Endometrial microvascular endothelial cells (primary cell): ENCODE results near the gene NAALADL2. TPM values are rescaled to one million over a fixed set of nuclear protein-coding genes. Genes with fewer than 3 reads are reported as not detected.
"Not testable (repeated sequence)": the region's sequence is repeated elsewhere in the genome, so short reads cannot be mapped to it uniquely, and the experiment has no call there.

Source experiments
- in situ Hi-C: cut with HindIII; loops from 2 replicates; pipeline ENCODE4 v1.10.0; 2017; ENCODE audit warnings: low sequenced_read_pairs, low pct_unique_long_range_greater_than_20kb; ENCODE audit errors: inconsistent ontology term
- total RNA-seq: library from RNA; depleted of rRNA; stranded (reverse); fragments of >200 nt; gene quantifications from one replicate; pipeline ENCODE4 v1.2.3, GENCODE V29; 2015; ENCODE audit errors: inconsistent ontology term

The NAALADL2 gene
- total RNA-seq, 1 donor from 2014 or later: not detected

DNA sequence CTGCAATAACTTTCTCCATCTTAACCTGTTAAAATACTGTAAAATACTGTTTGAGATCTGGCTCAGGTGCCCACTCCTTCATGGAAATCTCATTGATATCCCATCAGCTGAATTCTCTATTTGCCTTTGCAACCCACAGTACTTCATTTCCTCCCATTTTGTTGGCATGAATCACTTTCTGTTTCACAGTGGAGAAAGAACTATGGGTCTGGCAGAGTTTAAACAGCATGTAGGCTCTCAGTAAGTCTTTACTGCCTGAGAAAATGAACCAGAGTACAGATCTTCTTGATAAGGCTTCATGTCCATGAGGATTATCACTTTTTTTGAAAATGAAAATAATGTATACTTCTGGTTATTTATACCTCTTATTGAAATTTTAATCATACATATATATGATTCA is 245.9 kb downstream of the NAALADL2 start:
- in situ Hi-C loops: no loop called here

DNA sequence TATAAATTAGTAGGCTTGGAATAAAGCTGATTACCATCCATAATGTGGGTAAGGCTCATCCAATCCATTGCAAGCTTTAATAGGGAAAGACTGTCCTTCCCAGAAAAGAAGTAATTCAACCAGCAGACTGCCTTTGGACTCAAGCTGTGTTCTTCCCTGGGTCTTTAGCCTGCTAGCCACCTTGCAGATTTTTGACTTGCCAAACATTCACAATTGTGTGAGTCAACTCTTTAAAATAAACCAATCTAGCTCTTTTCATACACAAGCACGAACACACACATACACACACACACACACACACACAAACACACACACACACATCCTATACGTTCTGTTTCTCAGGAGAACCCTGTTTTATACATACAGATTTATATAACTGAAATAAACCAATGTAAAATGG is 248.1 kb downstream of the NAALADL2 start:
- in situ Hi-C loops: no loop called here

DNA sequence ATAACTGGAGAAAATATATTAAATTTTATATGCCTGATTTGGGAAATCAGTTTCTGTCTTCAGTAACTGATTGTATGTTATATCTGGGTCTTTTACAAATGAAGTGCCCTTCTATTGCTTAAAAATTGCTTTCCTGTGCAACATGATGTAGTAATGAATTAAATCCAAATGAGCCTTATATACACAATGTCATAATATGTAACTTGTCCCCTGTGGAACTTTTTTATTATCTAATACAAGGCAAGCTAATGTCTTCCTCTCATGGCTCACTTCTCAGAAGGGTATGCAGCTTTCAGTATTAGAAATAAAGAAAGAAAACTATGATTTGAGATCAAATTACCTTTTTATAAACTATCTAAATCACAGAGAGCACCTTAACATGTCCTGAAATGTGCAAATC is 248.9 kb downstream of the NAALADL2 start:
- in situ Hi-C loops: no loop called here

DNA sequence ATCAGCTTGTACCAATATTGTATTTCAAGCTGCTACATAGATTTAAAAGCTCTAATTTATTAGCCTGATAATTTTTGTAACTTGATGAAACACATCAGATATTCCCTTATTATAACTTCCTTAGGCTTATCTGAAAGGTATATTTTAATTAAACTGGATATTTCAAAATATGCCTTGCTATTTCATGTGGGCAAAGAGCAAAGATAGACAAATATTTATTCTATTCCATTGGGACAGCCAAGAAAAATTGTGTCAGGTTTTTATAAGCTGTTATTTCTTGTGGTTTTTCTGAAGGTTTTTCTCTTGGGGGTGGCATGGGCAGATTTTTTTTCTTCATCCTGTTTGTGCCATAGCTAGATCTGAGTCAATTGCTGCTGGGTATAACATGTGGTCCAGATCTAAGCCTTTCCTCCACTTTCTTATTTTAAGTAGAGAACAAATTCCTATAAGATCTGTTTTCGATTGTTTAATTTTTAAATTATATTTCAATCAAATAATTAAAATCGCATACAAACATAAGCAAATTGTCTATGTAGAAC is 249.5 kb downstream of the NAALADL2 start:
- in situ Hi-C loops: no loop called here

DNA sequence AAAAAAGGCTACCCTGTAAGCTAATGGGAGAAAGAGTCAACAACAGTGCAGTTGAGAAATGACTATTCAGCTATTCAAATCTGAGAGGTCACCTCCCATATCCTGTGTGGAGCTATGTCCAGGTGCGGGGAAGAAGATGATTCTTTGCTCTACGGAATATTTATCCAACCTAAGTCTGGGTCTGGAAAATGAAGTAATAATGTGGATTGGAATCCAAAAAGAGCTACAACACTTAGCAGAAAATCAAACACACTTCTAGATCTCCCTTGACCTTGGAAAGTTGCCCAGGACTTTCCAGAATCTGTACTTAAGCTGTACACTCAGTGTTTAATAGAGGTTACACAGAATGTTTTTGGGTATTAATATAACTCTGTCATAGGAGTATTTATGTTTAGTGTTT is 251.9 kb downstream of the NAALADL2 start:
- in situ Hi-C loops: no loop called here

DNA sequence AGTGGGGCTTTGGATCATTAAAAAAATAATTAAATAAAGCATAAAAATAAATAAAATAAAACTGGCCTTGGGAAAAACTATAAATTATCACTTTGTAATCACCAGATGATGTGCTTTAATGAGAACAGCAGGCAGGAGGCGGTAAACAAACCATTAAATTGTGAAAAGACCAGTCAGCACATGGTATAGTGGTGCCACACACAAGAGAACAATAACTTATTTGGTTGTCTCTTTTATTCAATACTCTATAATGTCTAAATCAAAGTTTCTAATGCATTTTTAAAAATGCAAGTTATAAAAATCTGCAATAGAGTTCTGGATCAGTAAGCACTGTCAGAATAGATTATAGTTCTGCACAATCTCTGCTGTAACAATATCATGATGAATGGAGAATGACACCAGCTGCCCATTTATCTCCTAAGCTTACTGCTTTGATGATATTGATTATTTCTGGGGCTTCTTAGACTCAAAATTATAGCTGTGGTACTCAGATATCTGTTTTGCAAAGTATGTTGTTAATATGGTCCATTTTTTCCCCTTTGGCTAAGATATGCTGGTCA is 259.3 kb downstream of the NAALADL2 start:
- in situ Hi-C loops: no loop called here

DNA sequence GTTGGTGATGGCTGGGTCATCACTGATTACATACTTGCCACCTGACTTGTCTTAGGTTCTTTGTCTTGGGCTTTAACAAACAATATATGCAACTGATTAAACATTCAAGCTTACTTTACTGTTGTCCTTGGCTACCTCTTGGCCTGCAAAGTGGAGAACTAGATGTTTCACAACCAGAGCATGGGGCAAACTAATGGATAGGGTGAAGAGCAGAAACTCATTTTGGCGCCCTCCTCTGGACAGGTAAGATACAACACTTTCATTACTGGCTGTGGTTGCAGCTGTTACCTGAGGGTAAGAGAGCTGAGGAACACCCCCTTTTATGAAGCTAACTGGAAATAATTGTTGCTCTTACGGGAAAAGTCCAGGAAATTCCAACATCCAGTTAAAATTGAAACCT is 262.1 kb downstream of the NAALADL2 start:
- in situ Hi-C loops: no loop called here

DNA sequence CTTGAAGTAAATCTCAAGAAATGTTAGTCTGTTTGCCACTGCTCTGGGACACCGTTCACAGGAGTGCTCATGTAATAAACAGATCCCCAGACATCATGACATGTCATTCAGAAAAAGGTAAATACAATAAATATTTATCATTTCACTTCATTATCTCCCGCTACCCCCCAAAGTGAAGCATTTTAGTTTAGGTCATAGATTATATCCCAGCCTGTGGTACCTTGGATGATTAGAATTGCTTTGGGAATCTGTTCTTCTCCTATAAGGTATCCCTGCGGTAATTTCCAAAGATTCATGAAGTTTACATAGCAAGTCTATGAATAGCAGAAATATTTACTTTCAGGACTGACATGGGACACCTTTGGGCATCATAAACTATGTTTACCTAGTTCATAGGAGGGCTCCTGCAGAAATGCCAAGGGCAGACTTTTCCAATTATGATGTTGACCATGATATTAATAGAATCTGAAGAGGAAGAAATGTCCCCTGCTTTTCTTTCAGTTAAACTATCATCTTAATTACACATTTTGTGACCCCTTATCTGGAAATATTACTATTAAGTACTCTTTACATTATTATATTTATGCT is 268.0 kb downstream of the NAALADL2 start:
- in situ Hi-C loops: no loop called here

DNA sequence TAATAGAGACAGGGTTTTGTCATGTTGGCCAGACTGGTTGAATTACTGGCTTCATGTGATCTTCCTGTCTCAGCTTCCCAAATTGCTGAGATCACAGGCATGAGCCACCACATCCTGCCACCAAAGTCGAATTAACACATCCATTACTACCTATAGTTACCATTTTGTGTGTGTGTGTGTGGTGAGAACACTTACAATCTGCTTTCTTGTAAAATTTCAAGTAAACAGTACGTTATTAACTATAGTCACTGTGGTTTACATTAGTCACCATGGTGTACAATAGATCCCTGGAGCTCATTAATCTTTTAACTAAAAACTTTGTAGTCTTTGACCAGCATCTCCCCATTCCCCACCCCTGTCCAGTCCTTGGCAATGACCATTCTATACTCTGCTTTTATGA is 270.0 kb downstream of the NAALADL2 start:
- in situ Hi-C loops: no loop called here

DNA sequence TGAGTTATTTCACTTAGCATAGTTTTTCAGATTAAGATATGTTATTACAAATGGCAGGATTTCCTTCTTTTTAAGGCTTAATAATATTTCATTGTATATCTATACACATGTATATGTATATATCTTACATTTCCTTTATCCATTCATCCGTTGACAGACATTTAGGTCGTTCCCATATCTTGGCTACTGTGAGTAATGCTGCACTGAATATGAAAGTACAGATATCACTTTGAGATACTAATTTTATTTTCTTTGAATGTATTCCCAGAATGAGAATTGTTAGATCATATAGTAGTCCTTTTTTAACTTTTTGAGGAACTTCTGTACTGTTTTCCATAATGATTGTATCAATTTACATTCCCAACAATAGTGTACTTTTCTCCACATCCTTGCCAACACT is 270.4 kb downstream of the NAALADL2 start:
- in situ Hi-C loops: no loop called here

DNA sequence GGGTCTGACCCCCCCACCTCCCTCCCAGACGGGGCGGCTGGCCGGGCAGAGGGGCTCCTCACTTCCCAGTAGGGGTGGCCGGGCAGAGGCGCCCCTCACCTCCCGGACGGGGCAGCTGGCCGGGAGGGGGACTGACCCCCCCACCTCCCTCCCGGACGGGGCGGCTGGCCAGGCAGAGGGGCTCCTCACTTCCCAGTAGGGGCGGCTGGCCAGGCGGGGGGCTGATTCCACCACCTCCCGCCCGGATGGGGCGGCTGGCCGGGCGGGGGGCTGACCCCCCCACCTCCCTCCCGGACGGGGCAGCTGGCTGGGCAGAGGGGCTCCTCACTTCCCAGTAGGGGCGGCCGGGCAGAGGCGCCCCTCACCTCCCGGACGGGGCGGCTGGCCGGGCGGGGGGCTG is 272.7 kb downstream of the NAALADL2 start:
- in situ Hi-C loops: not testable (repeated sequence)

DNA sequence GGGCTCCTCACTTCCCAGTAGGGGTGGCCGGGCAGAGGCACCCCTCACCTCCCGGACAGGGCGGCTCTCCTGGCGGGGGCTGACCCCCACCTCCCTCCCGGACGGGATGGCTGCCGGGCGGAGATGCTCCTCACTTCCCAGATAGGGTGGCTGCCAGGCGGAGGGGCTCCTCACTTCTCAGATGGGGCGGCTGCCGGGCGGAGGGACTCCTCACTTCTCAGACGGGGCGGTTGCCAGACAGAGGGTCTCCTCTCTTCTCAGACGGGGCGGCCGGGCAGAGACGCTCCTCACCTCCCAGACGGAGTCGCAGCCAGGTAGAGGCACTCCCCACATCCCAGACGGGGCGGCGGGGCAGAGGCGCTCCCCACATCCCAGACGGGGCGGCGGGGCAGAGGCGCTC is 273.6 kb downstream of the NAALADL2 start:
- in situ Hi-C loops: not testable (repeated sequence)

DNA sequence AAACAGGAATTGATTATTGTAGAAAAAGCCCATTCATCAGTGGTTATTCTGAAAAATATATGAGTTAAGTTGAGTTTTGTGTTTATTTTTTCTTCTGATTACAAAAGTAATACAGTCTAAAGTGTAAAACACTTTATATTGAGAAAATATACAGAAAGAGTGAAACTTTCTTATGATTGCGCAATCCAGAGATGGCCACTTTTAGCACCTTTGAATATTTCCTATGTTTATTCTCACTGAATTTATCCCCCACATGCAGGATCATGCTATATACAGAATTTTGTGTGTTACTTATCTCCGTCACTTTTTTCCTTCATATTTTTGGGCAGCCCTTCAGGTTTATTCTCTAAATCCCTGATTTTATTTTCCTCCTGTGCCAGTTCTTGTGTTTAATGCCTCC is 285.2 kb downstream of the NAALADL2 start:
- in situ Hi-C loops: no loop called here

DNA sequence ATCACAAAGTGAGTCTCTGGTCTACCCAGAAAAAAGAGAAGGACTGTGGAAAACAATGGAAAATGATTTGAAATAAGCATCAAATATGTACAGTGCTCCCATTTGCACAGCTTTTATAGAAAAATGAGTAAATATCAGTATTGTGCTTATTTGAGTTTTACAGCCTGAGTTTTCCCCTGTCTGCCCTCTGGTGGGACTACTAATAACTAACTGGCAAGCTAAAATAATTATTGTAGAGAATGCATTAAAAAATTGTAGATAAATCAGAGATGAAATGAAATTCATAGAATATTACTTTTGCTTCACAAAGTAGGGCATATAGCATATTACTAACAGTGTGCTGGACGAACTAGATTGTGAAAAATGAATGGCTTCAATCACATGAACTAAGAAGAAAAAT is 287.1 kb downstream of the NAALADL2 start:
- in situ Hi-C loops: no loop called here

DNA sequence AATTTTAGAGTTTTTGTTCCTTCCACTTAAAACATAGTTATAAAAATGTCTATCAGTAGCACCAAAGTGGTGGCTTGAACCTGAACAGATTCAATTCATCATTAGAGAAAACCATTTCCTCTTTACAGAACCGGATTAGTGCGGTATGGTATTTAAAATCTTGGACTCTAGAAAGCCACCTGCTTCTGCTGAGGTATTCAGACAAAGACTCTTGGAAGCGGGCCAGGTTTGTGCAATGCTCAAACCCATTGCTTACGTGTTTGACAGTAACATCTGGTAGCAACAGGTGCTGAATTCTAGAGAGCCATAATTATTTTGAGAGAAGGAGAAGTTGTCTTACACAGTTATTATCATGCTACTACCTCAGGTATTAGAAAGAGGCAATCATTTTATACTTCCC is 290.5 kb downstream of the NAALADL2 start:
- in situ Hi-C loops: no loop called here

DNA sequence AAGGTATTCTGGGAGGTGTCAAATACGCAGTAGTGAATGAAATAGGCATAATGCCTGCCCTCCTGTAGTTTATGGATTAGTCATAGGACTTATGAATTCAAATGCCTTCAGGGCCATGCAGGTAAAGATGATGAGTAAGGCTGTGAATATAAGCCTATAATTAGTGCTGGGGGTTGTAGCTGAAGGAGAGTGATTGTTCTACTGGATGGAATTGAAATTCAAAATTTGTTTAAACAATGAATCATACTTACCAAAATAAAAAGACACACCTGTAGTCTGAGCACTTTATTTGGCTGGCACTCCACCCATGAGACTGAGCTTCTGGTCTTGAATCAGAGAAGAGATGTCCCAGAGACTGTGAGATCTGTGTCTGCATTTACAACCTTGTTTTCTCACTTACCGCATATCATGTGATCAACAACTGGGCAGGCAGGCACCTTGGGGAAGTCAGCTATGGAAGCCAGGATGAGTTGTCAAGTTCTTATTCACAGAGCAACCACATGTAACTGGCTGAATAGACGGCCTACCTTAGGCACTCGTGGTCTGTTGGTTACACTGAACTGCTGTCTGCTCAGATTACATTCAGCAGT is 291.8 kb downstream of the NAALADL2 start:
- in situ Hi-C loops: no loop called here

DNA sequence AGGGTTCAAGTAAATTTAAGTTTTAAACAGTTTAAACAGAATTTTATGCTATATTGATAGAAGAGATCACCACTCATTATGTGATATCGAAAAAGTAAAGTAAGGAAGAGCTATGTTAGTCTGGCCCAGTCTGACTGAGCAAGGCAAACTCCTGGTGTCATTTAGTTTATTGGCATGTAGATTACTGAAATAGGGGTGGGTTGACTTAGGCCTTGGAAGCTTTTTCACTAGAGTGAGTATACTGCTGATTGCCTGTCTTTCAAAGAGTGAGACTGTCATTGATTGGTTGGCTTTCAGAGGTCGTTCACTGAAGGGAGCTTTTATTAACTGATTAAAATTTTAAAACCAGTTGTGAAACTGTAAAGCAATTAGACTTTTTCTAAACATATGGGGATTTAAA is 294.5 kb downstream of the NAALADL2 start:
- in situ Hi-C loops: no loop called here

DNA sequence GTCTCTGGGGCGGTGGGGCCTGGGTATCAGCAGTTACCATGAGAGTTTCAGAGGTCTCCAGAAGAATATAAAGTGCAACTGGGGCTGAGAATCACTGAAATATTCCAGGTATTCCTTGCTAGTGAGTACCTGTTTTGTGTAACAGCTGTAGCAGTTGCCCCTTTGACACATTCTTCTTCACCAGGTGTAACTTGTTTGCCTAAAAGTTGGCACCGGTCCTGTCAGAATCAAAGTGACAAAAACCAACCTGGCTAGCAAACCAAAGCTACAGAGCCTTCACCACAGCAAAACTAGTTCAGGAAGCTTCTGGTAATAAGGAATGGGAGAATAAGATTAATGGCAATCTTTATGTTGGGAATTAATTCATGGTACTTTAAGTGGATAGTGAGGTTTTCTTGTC is 296.0 kb downstream of the NAALADL2 start:
- in situ Hi-C loops: no loop called here

DNA sequence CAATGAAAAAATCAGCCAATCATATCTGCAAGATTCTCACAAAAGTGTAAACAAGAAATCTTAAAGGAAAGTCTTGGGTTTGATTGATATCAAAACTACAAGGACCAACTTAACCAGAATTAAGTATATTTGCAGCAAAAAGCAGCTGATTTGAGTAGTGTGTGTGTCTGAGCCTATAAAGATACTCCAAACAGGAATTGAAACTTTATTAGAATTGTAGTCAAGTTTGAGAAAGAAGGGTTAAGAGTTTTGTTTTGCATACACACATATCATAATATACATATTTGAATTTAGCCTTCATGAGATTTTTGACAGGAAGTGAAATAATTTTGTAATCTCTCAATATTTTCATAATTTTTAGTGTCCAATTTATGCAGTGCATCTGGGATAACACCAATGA is 300.1 kb downstream of the NAALADL2 start:
- in situ Hi-C loops: no loop called here

DNA sequence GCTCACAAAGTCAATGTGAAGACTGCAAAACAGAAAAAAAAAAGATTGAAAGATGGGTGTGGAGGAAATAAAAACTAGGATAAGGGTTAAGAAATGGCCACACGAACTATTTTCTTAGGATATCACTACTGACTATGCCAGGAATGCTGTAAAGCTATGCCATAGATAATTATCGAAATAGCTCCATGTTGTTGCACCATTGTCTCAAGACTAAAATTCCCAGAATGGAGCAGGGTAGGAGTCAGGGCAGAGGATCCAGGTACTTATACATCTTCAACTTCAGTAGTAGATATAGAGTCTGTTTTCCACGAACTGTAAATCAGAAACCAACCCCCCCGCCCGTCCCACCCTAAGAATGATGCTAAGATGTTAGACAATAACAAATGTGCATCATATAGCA is 302.2 kb downstream of the NAALADL2 start:
- in situ Hi-C loops: no loop called here

DNA sequence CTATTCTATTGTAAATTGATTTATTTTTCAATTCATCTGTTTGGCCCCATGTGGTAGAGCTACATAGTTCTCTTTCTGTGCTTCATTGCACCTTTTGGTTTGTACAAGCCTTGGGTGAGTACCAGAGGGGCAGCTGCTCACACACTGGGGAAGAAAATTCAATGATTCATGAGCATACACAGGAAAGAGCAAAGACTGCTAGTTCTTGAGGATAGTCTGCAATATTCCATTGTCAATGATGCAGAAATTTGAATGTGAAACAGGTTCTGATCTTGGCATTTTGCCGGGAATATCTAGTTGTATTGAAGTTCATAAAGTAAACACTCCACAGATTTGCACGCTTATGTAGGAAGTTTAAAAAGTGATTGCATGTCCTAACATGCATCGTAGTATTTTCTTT is 304.6 kb downstream of the NAALADL2 start:
- in situ Hi-C loops: no loop called here
